GM06990 (cell line): ENCODE measurements around the gene MCMBP.
"Not testable (repeated sequence)": the region's sequence is repeated elsewhere in the genome, so short reads cannot be mapped to it uniquely, and the experiment has no call there.

Source experiments
- DNase-seq: peaks from one replicate; pipeline ENCODE4 v3.0.0-alpha.2; 2011; ENCODE audit not compliant: insufficient read length; ENCODE audit errors: extremely low read depth
- H3K27me3 ChIP-seq: replicated peaks from 2 replicates; pipeline ENCODE4 v1.6.0; 2011; ENCODE audit warnings: low read length; ENCODE audit not compliant: control insufficient read depth, insufficient read depth
- H3K36me3 ChIP-seq: 2 replicates; pipeline ENCODE4 v1.5.1; 2011; ENCODE audit warnings: low read length; ENCODE audit not compliant: control insufficient read depth, insufficient read depth
- H3K4me3 ChIP-seq: replicated peaks from 2 replicates; pipeline ENCODE4 v1.5.1; 2011; ENCODE audit warnings: low read depth, mild to moderate bottlenecking, control low read depth, low read length
- TF ChIP-seq, protein P1 (sequence below): IDR thresholded peaks from 2 replicates; pipeline ENCODE4 v1.5.1; 2011; ENCODE audit warnings: low read length, control low read depth, mild to moderate bottlenecking, inconsistent platforms; ENCODE audit not compliant: insufficient read depth, poor library complexity, severe bottlenecking

MCMBP gene

DNA sequence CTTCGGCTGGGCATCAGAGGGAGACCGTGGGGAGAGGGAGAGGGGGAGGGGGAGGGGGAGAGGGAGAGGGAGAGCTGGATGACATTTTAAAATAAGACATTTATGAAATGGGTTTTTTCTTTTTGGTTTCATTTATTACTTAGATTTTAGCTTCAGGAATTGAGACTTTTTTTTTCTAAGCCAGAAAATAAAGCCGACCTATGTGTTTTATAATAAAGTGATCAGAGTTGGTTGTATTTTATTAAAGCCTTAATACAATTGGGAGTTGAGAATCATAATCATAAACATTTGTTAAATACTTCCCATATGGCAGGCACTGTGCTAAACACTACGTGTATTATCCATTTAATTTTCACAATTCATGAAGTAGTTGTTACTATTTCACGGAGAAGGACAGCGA is 76.6 kb downstream of the MCMBP start:
- H3K27me3 ChIP-seq, result no peaks in the 10 kb centered on the region
- no peak overlapping the region for H3K4me3 ChIP-seq
- no peak for DNase-seq
- TF ChIP-seq, protein P1, sequence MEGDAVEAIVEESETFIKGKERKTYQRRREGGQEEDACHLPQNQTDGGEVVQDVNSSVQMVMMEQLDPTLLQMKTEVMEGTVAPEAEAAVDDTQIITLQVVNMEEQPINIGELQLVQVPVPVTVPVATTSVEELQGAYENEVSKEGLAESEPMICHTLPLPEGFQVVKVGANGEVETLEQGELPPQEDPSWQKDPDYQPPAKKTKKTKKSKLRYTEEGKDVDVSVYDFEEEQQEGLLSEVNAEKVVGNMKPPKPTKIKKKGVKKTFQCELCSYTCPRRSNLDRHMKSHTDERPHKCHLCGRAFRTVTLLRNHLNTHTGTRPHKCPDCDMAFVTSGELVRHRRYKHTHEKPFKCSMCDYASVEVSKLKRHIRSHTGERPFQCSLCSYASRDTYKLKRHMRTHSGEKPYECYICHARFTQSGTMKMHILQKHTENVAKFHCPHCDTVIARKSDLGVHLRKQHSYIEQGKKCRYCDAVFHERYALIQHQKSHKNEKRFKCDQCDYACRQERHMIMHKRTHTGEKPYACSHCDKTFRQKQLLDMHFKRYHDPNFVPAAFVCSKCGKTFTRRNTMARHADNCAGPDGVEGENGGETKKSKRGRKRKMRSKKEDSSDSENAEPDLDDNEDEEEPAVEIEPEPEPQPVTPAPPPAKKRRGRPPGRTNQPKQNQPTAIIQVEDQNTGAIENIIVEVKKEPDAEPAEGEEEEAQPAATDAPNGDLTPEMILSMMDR, result no peak
- H3K36me3 ChIP-seq, result peaks cover 1% of the 10 kb centered on the region; the same call in 1 of the 2 replicates

DNA sequence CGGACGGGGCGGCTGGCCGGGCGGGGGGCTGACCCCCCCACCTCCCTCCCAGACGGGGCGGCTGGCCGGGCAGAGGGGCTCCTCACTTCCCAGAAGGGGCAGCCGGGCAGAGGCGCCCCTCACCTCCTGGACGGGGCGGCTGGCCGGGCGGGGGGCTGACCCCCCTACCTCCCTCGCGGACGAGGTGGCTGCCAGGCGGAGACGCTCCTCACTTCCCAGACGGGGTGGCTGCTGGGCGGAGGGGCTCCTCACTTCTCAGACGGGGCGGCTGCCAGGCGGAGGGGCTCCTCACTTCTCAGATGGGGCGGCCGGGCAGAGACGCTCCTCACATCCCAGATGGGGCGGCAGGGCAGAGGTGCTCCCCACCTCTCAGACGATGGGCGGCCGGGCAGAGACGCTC is 77.5 kb downstream of the MCMBP start:
- not testable (repeated sequence) for DNase-seq, H3K36me3 ChIP-seq, H3K4me3 ChIP-seq, H3K27me3 ChIP-seq

DNA sequence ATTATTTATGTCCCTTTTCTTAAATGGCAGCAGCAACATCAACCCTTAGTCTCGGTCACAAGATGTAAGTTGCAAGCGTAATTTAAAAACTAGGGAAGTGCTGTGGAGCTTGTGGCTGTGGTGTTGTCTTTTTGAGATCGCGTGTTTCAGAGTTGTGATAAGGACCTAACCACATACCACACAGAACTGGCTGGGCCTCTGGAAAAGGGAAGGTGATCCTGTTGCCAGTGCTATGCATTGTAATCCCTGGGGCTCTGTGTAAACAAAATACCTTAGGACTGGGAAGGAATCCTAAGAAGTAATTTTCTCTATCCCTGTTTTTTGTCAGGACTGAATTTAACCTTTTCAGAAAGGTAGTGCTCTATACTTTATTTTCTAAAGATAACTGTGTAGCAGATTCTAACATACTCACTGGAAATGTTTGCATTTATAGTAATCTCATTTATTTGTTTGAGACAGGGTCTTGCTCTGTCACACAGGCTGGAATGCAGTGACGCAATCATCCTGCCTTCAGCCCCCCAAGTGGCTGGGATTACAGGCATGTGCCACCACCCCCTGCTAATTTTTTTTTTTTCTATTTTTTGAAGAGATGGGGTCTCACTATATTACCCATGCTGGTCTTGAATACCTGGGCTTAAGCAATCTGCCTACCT is 86.4 kb downstream of the MCMBP start:
- Histone ChIP-seq H3K27me3 (no peaks in the 10 kb centered on the region), H3K36me3 (no peaks in the 10 kb centered on the region; the same call in 1 of the 2 replicates), H3K4me3 (no peak overlapping the region)
- DNase-seq, result no peak
- TF ChIP-seq, protein P1, result no peak

DNA sequence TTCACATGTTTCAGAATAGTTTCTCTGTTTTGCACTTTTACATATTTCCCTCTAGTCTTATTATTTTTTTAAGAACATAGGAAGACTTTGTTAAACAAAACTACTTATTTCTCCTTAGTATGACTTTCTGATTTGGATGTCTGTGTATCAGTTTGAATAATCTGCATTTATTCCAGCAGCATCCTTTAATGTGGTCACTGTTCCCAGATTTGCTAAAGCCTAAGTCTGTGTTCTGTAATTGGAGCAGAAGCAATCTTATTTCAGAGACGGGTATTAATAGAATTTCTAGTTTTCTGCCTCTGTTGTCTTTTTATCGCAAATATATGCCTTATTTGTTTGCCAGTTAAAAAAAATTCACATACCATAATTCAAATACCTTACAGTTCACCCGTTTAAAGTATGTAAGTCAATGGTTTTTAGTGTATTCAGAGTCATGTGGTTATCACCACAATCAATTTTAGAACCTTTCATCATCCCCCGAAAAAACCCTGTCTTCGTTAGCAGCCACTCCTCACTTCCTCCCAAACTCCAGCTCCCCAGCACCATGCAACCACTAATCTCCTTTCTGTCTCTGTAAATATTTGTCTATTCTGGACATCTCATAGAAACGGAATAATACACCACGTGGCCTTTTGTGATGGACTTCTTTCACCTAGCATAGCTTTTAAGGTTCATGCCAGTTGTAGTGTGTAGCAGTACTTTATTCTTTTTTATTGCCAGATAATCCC is 88.1 kb downstream of the MCMBP start:
- TF ChIP-seq, protein P1, result no peak
- no peak overlapping the region for H3K4me3 ChIP-seq
- no peaks in the 10 kb centered on the region for H3K36me3 ChIP-seq
- DNase-seq, result peak; percentile 57
- no peaks in the 10 kb centered on the region for H3K27me3 ChIP-seq

DNA sequence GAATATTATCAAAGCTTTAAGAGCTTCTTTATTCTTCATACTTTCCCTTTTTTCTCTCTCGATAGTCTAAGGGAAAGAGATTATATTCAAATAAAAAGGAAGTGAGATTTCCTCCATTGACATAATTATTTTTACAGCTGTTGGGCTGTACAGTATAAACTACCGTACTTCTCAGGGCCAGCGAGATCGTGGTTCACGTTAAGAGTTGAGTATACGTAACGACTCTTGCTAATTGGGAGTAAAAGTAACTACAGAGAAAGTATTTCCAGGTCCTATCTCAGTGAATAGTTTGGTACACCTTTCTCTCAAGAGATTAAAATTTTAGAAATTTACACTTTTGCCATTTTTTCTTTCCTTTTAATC is 89.0 kb downstream of the MCMBP start:
- no peak for DNase-seq
- Histone ChIP-seq H3K4me3 (no peak overlapping the region), H3K27me3 (no peaks in the 10 kb centered on the region), H3K36me3 (no peaks in the 10 kb centered on the region)
- TF ChIP-seq, protein P1, result no peak

DNA sequence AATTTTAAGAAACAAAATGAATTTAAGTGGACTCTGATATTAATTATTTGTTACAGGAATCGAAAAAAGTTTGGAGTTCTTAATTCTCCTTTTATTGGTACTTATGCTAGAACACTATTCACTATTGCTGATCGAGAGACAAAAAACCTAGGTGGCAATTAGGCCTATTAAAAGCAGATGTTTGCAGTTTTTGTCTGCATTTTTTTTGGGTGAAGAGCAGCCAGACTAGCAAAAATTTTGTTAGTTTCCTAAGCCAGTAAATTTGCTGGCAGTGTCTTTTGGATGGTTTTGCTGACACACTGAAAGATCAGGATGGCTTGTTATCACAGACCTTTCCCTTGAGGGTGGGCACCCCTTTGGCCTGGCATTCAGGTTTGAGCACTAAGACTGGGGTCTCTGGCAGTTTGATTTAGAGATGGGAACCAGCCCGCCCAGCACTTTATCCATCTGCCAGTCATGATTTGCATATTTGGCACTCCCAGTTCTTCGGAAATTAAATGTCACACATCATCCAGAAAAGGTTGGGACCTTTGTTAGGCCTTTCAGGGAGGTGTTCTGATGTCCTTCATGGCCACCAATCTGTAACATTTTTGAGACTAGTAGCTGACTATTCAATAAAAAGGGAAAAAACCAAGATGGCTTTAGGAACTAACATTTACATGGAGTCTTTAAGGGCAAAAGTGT is 89.5 kb downstream of the MCMBP start:
- no peak for DNase-seq
- no peaks in the 10 kb centered on the region for H3K27me3 ChIP-seq
- TF ChIP-seq, protein P1, result no peak
- no peak overlapping the region for H3K4me3 ChIP-seq
- no peaks in the 10 kb centered on the region for H3K36me3 ChIP-seq
